CD4-positive, alpha-beta T cell treated with Interleukin-1 beta for 1 hour (primary cell): ENCODE results near the gene CGNL1.

ENCODE experiments used
- DNase-seq, 2 donors: peaks; one replicate each; pipeline ENCODE4 v3.0.0-alpha.2; 2020 to 2022

The CGNL1 gene, protein sequence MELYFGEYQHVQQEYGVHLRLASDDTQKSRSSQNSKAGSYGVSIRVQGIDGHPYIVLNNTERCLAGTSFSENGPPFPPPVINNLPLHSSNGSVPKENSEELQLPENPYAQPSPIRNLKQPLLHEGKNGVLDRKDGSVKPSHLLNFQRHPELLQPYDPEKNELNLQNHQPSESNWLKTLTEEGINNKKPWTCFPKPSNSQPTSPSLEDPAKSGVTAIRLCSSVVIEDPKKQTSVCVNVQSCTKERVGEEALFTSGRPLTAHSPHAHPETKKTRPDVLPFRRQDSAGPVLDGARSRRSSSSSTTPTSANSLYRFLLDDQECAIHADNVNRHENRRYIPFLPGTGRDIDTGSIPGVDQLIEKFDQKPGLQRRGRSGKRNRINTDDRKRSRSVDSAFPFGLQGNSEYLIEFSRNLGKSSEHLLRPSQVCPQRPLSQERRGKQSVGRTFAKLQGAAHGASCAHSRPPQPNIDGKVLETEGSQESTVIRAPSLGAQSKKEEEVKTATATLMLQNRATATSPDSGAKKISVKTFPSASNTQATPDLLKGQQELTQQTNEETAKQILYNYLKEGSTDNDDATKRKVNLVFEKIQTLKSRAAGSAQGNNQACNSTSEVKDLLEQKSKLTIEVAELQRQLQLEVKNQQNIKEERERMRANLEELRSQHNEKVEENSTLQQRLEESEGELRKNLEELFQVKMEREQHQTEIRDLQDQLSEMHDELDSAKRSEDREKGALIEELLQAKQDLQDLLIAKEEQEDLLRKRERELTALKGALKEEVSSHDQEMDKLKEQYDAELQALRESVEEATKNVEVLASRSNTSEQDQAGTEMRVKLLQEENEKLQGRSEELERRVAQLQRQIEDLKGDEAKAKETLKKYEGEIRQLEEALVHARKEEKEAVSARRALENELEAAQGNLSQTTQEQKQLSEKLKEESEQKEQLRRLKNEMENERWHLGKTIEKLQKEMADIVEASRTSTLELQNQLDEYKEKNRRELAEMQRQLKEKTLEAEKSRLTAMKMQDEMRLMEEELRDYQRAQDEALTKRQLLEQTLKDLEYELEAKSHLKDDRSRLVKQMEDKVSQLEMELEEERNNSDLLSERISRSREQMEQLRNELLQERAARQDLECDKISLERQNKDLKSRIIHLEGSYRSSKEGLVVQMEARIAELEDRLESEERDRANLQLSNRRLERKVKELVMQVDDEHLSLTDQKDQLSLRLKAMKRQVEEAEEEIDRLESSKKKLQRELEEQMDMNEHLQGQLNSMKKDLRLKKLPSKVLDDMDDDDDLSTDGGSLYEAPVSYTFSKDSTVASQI

DNA sequence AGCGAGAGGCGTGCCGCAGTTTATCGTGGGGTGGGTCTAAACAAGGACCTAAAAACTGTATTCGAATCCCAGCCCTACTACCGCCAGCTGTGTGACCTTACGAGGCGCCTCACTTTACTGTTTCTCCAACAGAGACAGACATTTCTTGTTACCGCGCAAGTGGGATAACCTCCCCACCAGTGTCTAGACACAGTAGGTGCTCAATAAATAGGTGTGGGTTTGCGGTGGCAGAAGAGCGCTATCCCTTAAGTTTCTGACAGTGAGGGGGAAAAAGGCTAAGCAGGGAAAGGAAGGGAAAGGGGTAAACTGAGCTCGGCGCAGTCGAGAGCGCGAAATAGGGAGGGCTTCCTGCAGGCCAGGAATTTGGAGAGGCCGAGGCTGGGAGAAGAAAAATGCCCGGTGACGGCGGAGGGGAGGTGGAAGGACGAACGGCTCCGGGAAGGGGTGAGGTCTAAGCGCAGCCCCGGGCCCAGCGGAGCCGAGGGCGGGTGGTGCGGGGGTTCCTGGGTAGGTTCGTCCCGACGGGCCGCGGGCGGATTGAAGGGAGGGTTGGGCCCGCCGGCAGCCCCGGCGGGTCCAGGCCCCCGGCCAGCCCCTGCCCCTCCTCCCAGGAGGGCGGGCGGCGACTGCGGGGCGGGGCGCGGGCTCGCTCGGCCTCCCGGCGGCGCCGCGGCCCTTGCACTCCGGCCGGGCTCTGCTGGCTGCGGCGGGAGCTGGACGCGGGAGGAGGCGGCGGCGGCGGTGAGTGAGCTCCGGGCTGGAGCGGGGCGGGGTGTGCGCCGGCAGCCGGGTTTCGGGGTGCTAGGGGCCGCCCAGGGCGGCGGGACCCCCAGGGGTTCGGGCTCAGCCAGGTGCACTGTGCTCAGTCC lies at the start of gene CGNL1:
Gene CGNL1 (plus strand): TSS at position 679 of the 869 bp plus-strand sequence. CDS start 61,495 bp downstream, outside the sequence.
- DNase-seq, result no peak

DNA sequence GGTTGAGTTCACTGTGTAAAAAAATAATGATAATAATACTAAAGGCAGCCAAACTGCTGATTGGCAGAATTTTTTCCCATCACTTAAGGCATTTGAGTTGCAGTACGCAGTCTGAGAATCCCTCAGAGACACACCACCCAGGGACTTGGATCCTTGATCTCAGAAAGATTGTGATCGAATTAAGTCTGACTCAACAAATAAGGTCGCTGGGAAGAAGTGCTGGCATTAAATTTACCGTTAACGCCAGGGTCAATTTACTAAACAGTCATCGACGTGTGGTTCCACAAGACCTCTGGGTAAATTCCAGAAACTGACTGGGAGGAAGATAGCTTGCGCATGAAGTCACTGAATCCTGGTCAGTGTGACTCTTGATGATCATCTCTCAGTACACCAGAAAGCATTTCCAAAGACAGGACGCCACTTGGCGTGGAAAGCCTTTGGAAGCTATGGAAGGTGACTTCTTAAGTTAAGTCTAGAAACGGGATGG lies 48.3 kb upstream of the CGNL1 start:
- DNase-seq, result no peak

DNA sequence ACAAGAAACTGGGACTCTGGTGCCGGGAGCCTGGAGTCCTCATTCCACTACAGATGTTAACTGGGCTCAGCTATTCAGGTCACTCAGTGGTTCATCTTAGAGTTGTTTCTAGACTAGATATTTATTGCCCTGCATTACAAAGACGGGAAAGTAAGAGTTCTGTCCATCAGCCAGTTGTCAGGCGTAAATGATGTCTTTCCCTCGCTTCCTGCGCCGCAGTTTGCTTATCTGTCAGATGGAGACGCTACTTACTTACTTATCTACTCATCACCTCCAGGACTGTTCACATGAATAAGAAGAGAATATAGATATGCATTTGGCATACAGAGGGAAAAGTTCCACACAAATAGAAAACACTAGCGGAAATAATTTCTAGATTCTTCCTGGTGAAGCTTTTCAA lies 47.8 kb upstream of the CGNL1 start:
- DNase-seq, result no peak

DNA sequence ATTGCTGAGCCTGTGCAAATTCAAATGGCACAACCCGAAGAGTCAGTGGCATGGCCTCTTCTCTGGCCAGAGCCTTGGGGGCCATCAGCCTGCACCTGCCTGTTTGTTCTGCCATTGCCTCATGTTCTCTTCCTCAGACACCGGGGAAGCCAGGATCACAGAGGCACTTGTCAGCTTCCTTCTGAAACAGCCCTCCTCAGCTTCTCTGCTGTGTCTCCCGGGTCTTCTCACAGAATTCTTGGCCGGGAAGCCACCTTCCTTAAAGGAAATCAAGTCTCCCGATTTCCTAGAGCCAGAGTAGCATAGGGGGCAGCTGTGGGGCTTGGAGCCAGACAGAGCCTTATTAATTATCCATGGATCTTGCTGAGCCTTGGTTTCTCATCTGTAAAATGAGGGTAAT lies 47.4 kb upstream of the CGNL1 start:
- DNase-seq, result no peak

GRCh38 chr15:57329582-57330367 lies 46.5 kb upstream of the CGNL1 start:
- DNase-seq, result no peak

DNA sequence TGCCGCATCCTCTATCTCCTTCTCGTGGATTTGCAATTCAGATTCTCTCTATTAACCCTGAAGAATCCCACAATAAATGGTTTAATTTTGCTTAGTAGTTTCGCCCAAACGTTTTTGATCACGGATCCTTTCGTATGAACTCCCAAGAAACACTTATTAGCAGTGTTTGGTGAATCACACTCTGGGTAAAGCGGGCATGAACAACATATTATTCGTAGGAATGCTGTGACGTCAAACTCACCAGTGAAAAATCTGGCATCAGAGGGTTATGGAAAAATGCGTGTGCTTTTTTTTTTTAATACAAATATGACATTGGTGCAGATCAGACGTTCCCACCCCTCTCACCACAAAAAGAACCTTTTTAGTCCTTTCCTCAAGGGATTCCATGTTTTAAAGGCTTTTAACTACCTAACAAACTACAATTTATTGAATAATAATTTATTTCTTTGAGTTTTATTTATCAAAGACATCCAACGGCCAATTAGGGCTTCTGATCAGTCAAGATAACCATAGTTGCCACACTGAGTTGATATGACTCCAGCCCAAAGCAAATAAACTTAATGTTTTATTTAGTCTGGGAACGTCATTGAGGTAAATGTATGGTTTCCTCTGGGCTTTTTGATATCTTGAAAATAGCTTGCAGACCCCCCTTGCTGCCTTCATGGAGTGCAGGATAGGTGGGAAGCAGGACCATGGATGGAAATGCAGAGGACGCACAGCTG lies 45.5 kb upstream of the CGNL1 start:
- DNase-seq, result no peak

DNA sequence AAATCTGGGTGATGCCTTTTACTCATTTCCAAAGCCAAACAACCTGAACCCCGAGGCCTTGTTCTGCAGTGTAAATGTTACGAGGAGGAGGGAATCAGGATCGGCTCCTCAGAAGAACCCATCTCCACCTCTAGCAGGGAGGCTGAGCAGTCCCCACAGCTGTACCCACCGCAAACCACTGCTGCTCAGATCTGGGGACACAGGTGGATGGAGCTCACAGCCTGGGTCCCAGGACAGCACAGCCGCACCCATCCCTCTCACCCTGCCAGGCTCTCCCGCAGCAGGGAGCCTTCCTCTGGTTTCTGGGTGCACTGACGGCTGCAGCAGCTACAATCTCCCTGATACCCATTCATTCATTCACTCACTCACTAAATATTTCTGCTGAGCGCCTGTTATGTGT lies 44.0 kb upstream of the CGNL1 start:
- no peak for DNase-seq

GRCh38 chr15:57333487-57333886 lies 42.8 kb upstream of the CGNL1 start:
- DNase-seq, result no peak

GRCh38 chr15:57334257-57334656 lies 42.0 kb upstream of the CGNL1 start:
- DNase-seq, result no peak

DNA sequence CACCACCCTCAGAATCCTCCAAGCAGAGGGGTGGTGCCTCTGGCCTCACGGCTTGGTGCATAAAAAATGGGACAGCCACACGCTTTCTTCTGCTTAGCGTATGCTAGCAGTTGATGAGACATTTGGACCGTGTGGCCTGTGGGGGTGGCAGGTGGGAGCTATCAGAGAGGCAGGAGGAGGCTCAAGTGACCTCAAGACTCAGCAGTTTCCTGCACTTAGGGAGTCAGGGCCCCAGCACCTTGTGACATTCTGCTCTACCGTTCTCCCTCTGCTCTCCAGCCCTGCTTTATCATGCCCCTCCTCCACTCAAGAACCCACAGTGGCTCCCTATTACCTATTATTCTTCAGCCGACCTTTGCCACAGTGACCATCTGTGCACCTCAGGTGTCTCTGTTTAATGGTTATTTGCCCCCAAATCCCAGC lies 41.0 kb upstream of the CGNL1 start:
- DNase-seq, result no peak

DNA sequence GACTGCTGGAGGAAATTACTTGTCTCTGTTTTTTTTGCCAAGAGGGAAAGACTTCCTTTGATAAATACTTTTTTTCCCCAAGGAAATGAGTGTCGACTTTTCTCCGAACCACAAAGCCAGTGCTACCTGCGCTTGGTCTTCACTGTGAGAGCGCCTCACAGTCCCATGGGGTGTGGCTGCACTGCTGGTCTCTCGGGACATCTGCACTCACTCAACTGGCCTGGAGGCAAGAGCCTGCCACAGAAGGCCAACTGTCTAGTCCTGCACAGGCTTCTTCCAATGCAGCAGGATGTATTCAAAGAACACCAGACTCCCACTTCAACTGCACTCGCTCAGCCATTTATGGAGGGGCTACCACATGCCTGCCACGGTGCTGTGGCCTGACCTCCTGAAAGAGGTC lies 40.6 kb upstream of the CGNL1 start:
- no peak for DNase-seq

GRCh38 chr15:57337868-57338411 lies 38.4 kb upstream of the CGNL1 start:
- DNase-seq, result no peak

DNA sequence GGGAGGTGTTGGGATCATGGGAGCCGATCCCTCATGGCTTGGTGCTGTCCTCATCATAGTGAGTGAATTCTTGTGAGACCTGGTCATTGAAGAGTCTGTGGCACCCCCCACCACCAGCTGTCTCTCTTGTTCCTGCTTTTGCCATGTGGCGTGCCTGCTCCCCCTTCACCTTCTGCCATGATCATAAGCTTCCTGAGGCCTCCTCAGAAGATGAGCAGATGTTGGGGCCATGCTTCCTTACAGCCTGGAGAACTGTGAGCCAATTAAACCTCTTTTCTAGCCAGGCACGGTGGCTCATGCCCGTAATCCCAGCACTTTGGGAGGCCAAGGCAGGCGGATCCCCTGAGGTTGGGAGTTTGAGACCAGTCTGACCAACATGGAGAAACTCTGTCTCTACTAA lies 37.0 kb upstream of the CGNL1 start:
- DNase-seq, result no peak

DNA sequence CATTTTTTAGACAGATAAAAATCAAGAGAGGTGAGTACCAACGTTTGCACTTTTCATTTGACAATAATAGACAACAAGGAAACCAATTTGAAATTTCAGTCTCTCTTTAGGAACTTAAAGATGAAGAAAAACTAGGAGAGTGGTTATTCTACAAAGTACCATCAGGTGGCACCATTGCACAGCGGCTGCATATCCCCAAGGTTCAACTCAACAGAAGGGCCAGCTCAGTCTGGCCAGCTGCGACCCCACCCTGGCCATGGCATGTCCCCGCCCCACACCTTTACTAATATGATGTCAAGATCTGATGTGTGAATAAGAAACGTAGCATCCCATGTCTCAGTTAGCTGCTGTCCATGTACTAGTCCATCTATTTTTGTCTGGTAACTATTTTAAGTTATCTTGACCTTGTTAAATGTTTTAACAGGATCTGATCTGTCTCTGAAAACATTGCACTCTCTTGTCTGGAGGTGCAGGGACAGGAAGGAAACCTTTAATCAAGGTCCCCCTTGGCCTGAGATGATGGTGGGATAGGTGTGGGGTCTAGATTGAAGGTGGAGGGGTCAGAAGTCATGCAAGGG lies 35.5 kb upstream of the CGNL1 start:
- peak; percentile 18 to 39 for DNase-seq

- no peak for DNase-seq
Measured at GRCh38 chr15:57343048-57343447, 33.3 kb upstream of the CGNL1 start.

GRCh38 chr15:57343498-57343897 lies 32.8 kb upstream of the CGNL1 start:
- DNase-seq, result no peak

DNA sequence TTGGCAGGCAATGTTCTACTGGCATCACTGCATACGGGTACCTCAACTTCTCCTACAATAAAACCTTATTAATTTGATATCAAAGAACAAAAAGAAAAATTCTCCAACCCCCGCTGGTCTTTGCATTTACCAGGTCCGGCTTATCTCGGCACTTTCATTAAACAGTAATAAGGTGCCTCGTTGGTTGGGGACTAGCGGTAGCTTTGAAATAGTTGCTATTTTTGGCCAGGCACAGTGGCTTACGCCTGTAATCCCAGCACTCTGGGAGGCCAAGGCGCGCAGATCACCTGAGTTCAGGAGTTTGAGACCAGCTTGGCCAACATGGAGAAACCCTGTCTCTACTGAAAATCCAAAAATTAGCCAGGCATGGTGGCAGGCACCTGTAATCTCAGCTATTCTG lies 32.0 kb upstream of the CGNL1 start:
- no peak for DNase-seq

DNA sequence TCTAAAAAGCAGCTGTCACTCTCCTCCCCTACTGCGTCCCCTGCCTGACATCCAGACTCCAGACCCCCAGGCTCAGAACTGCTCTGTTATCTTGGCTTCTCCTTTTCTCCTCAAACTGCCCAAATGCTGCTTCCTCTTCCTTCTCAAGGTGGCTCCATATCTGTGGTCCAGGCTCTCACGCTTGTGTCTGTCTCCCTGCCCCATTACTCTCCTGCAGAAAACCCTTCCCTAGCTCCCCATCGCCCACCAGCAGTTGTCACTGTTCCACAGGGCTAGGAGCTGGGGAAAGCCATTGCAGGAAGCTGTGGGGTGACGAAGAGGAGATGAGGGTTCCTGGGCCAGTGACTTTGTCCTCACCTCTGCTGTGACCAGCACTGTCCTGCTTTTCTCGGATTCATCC lies 30.7 kb upstream of the CGNL1 start:
- no peak for DNase-seq

DNA sequence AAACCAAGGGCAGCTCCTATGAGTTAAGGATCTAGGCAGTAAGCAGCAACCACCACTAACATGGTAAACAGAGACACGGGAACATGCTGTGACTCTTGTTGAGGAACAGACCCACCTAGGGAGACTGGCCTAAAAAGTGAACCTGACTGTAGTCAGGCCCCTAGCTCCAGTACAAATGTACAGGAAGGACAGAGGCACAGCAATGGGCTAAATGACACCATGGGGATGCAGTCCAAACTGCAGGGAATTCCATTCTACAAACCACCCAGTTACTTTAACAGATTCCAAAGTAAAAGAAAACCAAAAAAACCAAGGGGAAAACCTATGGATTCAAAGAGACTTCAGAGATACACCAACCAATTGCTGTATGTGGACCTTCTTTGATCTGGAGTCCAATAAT lies 28.2 kb upstream of the CGNL1 start:
- no peak for DNase-seq
